WTC11 (cell line): ENCODE data around the gene LRRIQ1. TPM values are rescaled to one million over a fixed set of nuclear protein-coding genes. Genes with fewer than 3 reads are reported as not detected.

Experiments
- ATAC-seq: fragments of 200-7000 bp; cut with Tn5 transposase; 2 replicates; pipeline ENCODE4 v1.10.0; 2021; ENCODE audit warnings: mild to moderate bottlenecking, moderate library complexity
- CTCF ChIA-PET: fragments of 300-600 bp; sonication (Branson Sonifier 250); formaldehyde crosslinking; loops from one replicate; lab custom pipeline; 2021; ENCODE audit warnings: antibody characterized with exemption; lab: Charles Lee
- POLR2A ChIA-PET: fragments of 350-600 bp; sonication (Branson Sonifier 250); formaldehyde crosslinking; loops from one replicate; lab custom pipeline; 2021; ENCODE audit warnings: antibody characterized with exemption; lab: Charles Lee
- DNase-seq: peaks from one replicate; pipeline ENCODE4 v3.0.0; 2021; ENCODE audit warnings: low spot score
- H3K27ac Mint-ChIP-seq: 2 replicates; pipeline ENCODE4 v1.8.0; 2021; ENCODE audit warnings: mixed read lengths
- H3K27me3 Mint-ChIP-seq: 2 replicates; pipeline ENCODE4 v1.8.0; 2021; ENCODE audit warnings: low read depth, mild to moderate bottlenecking, moderate library complexity, mixed read lengths
- H3K36me3 Mint-ChIP-seq: 2 replicates; pipeline ENCODE4 v1.8.0; 2021; ENCODE audit warnings: mixed read lengths
- H3K4me1 Mint-ChIP-seq: 2 replicates; pipeline ENCODE4 v1.8.0; 2022; ENCODE audit warnings: mixed read lengths
- H3K4me3 Mint-ChIP-seq: 2 replicates; pipeline ENCODE4 v1.8.0; 2021; ENCODE audit warnings: mild to moderate bottlenecking, moderate library complexity, mixed read lengths
- H3K9me3 Mint-ChIP-seq: 2 replicates; pipeline ENCODE4 v1.8.0; 2021; ENCODE audit warnings: mixed read lengths
- AR ChIP-seq: fragments of 250-450 bp; sonication (Bioruptor Pico); IDR thresholded peaks from 2 replicates; pipeline ENCODE4 v1.9.0; 2021; ENCODE audit warnings: mild to moderate bottlenecking
- ATF6 ChIP-seq: sonication (generic); formaldehyde crosslinking; IDR thresholded peaks from 2 replicates; pipeline ENCODE4 v1.8.1; 2023; ENCODE audit warnings: mild to moderate bottlenecking, missing genetic modification reagents
- CBFB ChIP-seq: sonication (generic); formaldehyde crosslinking; IDR thresholded peaks from 2 replicates; pipeline ENCODE4 v1.8.1; 2022; ENCODE audit warnings: mild to moderate bottlenecking, low read depth, missing genetic modification reagents
- CDX4 ChIP-seq: fragments of 250-450 bp; sonication (Bioruptor Pico); IDR thresholded peaks from 2 replicates; pipeline ENCODE4 v1.9.0; 2021; ENCODE audit warnings: moderate library complexity, mild to moderate bottlenecking, inconsistent platforms, borderline replicate concordance
- E2F1 ChIP-seq: sonication (generic); formaldehyde crosslinking; IDR thresholded peaks from 2 replicates; pipeline ENCODE4 v1.8.0; 2022; ENCODE audit warnings: mild to moderate bottlenecking, missing genetic modification reagents
- ERG ChIP-seq: fragments of 250-450 bp; sonication (Bioruptor Pico); IDR thresholded peaks from 2 replicates; pipeline ENCODE4 v1.8.0; 2021; ENCODE audit warnings: mild to moderate bottlenecking
- FOXP1 ChIP-seq: sonication (generic); formaldehyde crosslinking; IDR thresholded peaks from 2 replicates; pipeline ENCODE4 v1.8.0; 2022; ENCODE audit warnings: missing genetic modification reagents, mild to moderate bottlenecking, moderate library complexity, borderline replicate concordance
- GABPB1 ChIP-seq: sonication (generic); formaldehyde crosslinking; IDR thresholded peaks from 2 replicates; pipeline ENCODE4 v1.8.1; 2023; ENCODE audit warnings: mild to moderate bottlenecking, missing genetic modification reagents
- GTF2I ChIP-seq: fragments of 250-450 bp; sonication (Bioruptor Pico); conservative IDR thresholded peaks from 2 replicates; pipeline ENCODE4 v1.4.0; 2021; ENCODE audit warnings: mild to moderate bottlenecking
- JUN ChIP-seq: sonication (generic); formaldehyde crosslinking; IDR thresholded peaks from 2 replicates; pipeline ENCODE4 v1.8.0; 2023; ENCODE audit warnings: mild to moderate bottlenecking, missing genetic modification reagents
- MAX ChIP-seq: sonication (generic); formaldehyde crosslinking; IDR thresholded peaks from 2 replicates; pipeline ENCODE4 v1.8.0; 2022; ENCODE audit warnings: mild to moderate bottlenecking, missing genetic modification reagents
- NFE2L1 ChIP-seq: sonication (generic); formaldehyde crosslinking; IDR thresholded peaks from 2 replicates; pipeline ENCODE4 v1.8.1; 2023; ENCODE audit warnings: missing genetic modification reagents
- NR1H2 ChIP-seq: sonication (generic); formaldehyde crosslinking; IDR thresholded peaks from 2 replicates; pipeline ENCODE4 v1.9.0; 2021; ENCODE audit warnings: mild to moderate bottlenecking, moderate library complexity, missing genetic modification reagents
- NR3C1 ChIP-seq: sonication (generic); formaldehyde crosslinking; conservative IDR thresholded peaks from 2 replicates; pipeline ENCODE4 v1.8.1; 2023; ENCODE audit warnings: low read depth, mild to moderate bottlenecking, missing genetic modification reagents
- TEAD1 ChIP-seq: sonication (generic); formaldehyde crosslinking; IDR thresholded peaks from 2 replicates; pipeline ENCODE4 v1.8.0; 2022; ENCODE audit warnings: mild to moderate bottlenecking, missing genetic modification reagents
- TP53 ChIP-seq: sonication (generic); formaldehyde crosslinking; IDR thresholded peaks from 2 replicates; pipeline ENCODE4 v1.8.1; 2023; ENCODE audit warnings: mild to moderate bottlenecking, missing genetic modification reagents
- ZNF281 ChIP-seq: sonication (generic); formaldehyde crosslinking; IDR thresholded peaks from 2 replicates; pipeline ENCODE4 v1.8.0; 2023; ENCODE audit warnings: mild to moderate bottlenecking, missing genetic modification reagents
- ZNF423 ChIP-seq: fragments of 250-450 bp; sonication (Bioruptor Pico); IDR thresholded peaks from 2 replicates; pipeline ENCODE4 v2.1.2; 2022; ENCODE audit warnings: mild to moderate bottlenecking, moderate library complexity
- ZNF425 ChIP-seq: fragments of 250-450 bp; sonication (Bioruptor Pico); conservative IDR thresholded peaks from 2 replicates; pipeline ENCODE4 v1.9.0; 2021; ENCODE audit warnings: mild to moderate bottlenecking
- total RNA-seq: library from RNA; stranded (reverse); gene quantifications from 3 replicates; pipeline ENCODE4 v1.2.3, GENCODE V29; 2021

The LRRIQ1 gene
- total RNA-seq, 1 experiment from 2014 or later = 1.3 TPM

- ATAC-seq (no peak), DNase-seq (no peak)
- ChIA-PET CTCF (interaction anchor here (1.0 kb wide), 1 partner anchor 44 kb away, joined by 3 read pairs; no protein-coding TSS in a partner anchor), POLR2A (no interaction called here)
- no peaks in the 10 kb centered on the region for H3K9me3 Mint-ChIP-seq
- H3K4me3 Mint-ChIP-seq = peak overlapping the region; percentile 98
- TF ChIP-seq TP53 (CRISPR knock-in tag) = no peak
- no peak for TF ChIP-seq CBFB (CRISPR knock-in tag)
- TF ChIP-seq NR3C1 (CRISPR knock-in tag) = no peak
- no peak for TF ChIP-seq CDX4 (CRISPR knock-in tag)
- TF ChIP-seq E2F1 (CRISPR knock-in tag) = no peak
- peaks cover 25% of the 10 kb centered on the region for H3K4me1 Mint-ChIP-seq
- no peaks in the 10 kb centered on the region for H3K36me3 Mint-ChIP-seq
- peaks cover 52% of the 10 kb centered on the region for H3K27me3 Mint-ChIP-seq
- no peak overlapping the region for H3K27ac Mint-ChIP-seq
Measured at GRCh38 chr12:85281636-85282312, 245.6 kb downstream of the LRRIQ1 start.

GRCh38 chr12:85283560-85283959 is 247.4 kb downstream of the LRRIQ1 start:
- Mint-ChIP-seq H3K4me1 (peaks cover 13% of the 10 kb centered on the region), H3K4me3 (no peak overlapping the region), H3K27me3 (peaks cover 35% of the 10 kb centered on the region), H3K9me3 (no peaks in the 10 kb centered on the region), H3K36me3 (no peaks in the 10 kb centered on the region), H3K27ac (no peak overlapping the region)
- CTCF ChIA-PET = no interaction called here
- POLR2A ChIA-PET = no interaction called here
- ATAC-seq = no peak
- DNase-seq = no peak
- TF ChIP-seq ERG (no peak), JUN (CRISPR knock-in tag) (no peak), AR (CRISPR knock-in tag) (no peak), TP53 (CRISPR knock-in tag) (no peak), GTF2I (CRISPR knock-in tag) (no peak), MAX (CRISPR knock-in tag) (no peak), ZNF281 (CRISPR knock-in tag) (no peak), FOXP1 (CRISPR knock-in tag) (no peak), ZNF423 (no peak), GABPB1 (no peak), NR1H2 (CRISPR knock-in tag) (no peak), TEAD1 (CRISPR knock-in tag) (no peak), NFE2L1 (CRISPR knock-in tag) (no peak), ZNF425 (CRISPR knock-in tag) (no peak), NR3C1 (CRISPR knock-in tag) (no peak), ATF6 (CRISPR knock-in tag) (no peak)
